GOT3 (cell line): ENCODE data around the gene NPR2.

Source experiments
- DNase-seq: peaks from one replicate; lab custom pipeline; 2025; ENCODE audit warnings: mixed read lengths; lab: John Stamatoyannopoulos, UW

The NPR2 gene

GRCh38 chr9:35832814-35833213 is 41.4 kb downstream of the NPR2 start:
- no peak for DNase-seq

GRCh38 chr9:35834260-35835215 is 43.1 kb downstream of the NPR2 start:
- DNase-seq = no peak

GRCh38 chr9:35835216-35835632 is 43.8 kb downstream of the NPR2 start:
- no peak for DNase-seq

- DNase-seq = no peak
Measured at GRCh38 chr9:35835766-35836165, 44.4 kb downstream of the NPR2 start.

- no peak for DNase-seq
Measured at GRCh38 chr9:35836595-35836994, 45.2 kb downstream of the NPR2 start.

- DNase-seq = no peak
Measured at GRCh38 chr9:35839926-35840325, 48.5 kb downstream of the NPR2 start.

GRCh38 chr9:35840881-35841644 is 49.7 kb downstream of the NPR2 start:
- DNase-seq = no peak

GRCh38 chr9:35841645-35841900 is 50.2 kb downstream of the NPR2 start:
- no peak for DNase-seq

GRCh38 chr9:35842020-35842745 is 50.8 kb downstream of the NPR2 start:
- no peak for DNase-seq

- no peak for DNase-seq
Measured at GRCh38 chr9:35842795-35843194, 51.4 kb downstream of the NPR2 start.

- no peak for DNase-seq
Measured at GRCh38 chr9:35844628-35845270, 53.4 kb downstream of the NPR2 start.

- DNase-seq = no peak
Measured at GRCh38 chr9:35845824-35846771, 54.7 kb downstream of the NPR2 start.

GRCh38 chr9:35847792-35848572 is 56.6 kb downstream of the NPR2 start:
- DNase-seq = no peak

- no peak for DNase-seq
Measured at GRCh38 chr9:35852267-35852815, 61.0 kb downstream of the NPR2 start.

- no peak for DNase-seq
Measured at GRCh38 chr9:35852876-35853865, 61.8 kb downstream of the NPR2 start.

GRCh38 chr9:35854091-35854762 is 62.8 kb downstream of the NPR2 start:
- no peak for DNase-seq

- DNase-seq = no peak
Measured at GRCh38 chr9:35856206-35856605, 64.8 kb downstream of the NPR2 start.

GRCh38 chr9:35856882-35857281 is 65.5 kb downstream of the NPR2 start:
- DNase-seq = no peak
